Peyer's patch (tissue), 4 donors: Measurements from ENCODE around the gene NEDD9.

ENCODE experiments used
- POLR2A ChIP-seq, 2 donors: fragments of 450-650 bp; IDR thresholded peaks; one replicate each; pipeline ENCODE4 v1.5.1; 2017; ENCODE audit warnings: antibody characterized with exemption in 2 of 2, mild to moderate bottlenecking in 2 of 2, moderate library complexity in 2 of 2
- TF ChIP-seq, protein P1 (sequence below), 6 experiments: fragments of 450-650 bp in 4 of 6; fragments of 200-600 bp in 2 of 6; sonication (generic) in 1 of 6; IDR thresholded peaks; one replicate each; pipeline ENCODE4 v1.5.1; 2017 to 2019; ENCODE audit warnings: antibody characterized with exemption in 6 of 6, mild to moderate bottlenecking in 3 of 6, moderate library complexity in 1 of 6

DNA sequence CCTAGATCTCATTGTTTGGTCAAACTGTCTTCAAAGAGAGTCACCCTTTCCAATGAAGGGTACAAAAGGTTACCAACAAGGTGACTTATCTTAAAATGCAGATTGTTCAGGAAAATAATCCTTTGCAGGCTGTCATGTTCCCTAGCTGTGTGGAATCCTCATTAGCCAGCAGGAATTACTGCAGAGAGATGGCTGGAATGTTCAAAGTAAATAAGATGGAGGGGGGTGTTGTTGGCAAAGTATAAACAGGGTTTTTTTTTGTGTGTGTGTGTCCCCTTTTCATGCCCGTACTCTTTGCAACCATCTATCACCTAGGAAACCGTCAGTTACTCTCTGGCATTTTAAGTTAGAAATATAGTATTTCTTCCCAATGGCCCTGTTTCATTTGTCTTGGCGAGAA is 6.5 kb downstream of the NEDD9 start:
- TF ChIP-seq POLR2A (IDR thresholded peaks at IDR 0.05): no peak
- TF ChIP-seq, protein P1, sequence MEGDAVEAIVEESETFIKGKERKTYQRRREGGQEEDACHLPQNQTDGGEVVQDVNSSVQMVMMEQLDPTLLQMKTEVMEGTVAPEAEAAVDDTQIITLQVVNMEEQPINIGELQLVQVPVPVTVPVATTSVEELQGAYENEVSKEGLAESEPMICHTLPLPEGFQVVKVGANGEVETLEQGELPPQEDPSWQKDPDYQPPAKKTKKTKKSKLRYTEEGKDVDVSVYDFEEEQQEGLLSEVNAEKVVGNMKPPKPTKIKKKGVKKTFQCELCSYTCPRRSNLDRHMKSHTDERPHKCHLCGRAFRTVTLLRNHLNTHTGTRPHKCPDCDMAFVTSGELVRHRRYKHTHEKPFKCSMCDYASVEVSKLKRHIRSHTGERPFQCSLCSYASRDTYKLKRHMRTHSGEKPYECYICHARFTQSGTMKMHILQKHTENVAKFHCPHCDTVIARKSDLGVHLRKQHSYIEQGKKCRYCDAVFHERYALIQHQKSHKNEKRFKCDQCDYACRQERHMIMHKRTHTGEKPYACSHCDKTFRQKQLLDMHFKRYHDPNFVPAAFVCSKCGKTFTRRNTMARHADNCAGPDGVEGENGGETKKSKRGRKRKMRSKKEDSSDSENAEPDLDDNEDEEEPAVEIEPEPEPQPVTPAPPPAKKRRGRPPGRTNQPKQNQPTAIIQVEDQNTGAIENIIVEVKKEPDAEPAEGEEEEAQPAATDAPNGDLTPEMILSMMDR (IDR thresholded peaks at IDR 0.05): no peak
